Umbilical cord (tissue), 2 donors: Measurements from ENCODE around the gene NEMP1. TPM values are rescaled to one million over a fixed set of nuclear protein-coding genes. Genes with fewer than 3 reads are reported as not detected.
"Not testable (repeated sequence)": the region's sequence is repeated elsewhere in the genome, so short reads cannot be mapped to it uniquely, and the experiment has no call there.

Experiments used
- DNase-seq: peaks from one replicate; pipeline ENCODE4 v3.0.0-alpha.2; 2015; ENCODE audit warnings: low spot score
- total RNA-seq: library from RNA; depleted of rRNA; stranded (reverse); fragments of >200 nt; gene quantifications from one replicate; pipeline ENCODE4 v1.2.3, GENCODE V29; 2014; ENCODE audit warnings: low replicate concordance; ENCODE audit not compliant: insufficient read depth

The NEMP1 gene, protein sequence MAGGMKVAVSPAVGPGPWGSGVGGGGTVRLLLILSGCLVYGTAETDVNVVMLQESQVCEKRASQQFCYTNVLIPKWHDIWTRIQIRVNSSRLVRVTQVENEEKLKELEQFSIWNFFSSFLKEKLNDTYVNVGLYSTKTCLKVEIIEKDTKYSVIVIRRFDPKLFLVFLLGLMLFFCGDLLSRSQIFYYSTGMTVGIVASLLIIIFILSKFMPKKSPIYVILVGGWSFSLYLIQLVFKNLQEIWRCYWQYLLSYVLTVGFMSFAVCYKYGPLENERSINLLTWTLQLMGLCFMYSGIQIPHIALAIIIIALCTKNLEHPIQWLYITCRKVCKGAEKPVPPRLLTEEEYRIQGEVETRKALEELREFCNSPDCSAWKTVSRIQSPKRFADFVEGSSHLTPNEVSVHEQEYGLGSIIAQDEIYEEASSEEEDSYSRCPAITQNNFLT
- total RNA-seq: 7.5 TPM

DNA sequence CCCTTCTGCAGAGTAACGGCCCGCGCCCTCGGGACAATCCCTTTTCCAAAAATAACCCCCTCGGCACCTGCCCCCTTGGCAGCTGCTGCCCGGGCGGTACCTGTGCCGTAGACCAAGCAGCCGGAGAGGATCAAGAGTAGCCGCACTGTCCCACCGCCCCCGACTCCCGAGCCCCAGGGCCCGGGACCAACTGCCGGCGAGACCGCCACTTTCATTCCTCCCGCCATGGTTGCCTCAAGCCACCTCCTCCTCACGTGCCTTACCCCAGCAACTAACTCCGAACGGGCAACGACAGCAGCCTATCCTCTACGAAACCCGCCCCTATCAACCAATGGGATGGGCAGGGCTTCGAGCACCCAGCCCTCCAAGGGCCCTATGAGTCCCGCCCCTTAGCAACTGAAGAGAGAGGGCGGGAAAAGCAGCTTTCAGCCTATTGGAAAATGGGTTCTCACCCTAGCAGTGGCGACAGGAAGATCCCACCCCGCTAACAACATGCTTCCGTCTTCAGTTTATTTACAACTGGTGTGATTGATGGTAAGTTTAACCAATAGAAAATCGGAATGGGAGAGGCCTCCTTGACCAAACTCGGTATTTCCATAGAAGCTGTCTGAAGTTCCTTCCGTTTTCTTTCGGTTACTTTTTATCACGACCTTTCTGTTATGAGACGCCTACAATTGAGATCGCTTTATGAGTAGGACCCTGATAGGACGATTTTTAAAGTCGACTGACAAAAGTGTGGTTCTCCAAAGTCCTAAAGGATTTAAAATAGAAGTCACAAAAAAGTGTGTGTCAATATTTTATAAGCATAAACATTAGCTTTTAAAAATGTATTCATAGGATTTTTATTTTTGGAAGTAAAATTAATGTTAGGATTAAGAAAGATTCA is at the start of gene NEMP1:
TSS of gene NEMP1 (minus strand) at position 273 of the 886 bp plus-strand sequence. CDS start at position 227, 46 bp downstream.
- peak; percentile 100 for DNase-seq

DNA sequence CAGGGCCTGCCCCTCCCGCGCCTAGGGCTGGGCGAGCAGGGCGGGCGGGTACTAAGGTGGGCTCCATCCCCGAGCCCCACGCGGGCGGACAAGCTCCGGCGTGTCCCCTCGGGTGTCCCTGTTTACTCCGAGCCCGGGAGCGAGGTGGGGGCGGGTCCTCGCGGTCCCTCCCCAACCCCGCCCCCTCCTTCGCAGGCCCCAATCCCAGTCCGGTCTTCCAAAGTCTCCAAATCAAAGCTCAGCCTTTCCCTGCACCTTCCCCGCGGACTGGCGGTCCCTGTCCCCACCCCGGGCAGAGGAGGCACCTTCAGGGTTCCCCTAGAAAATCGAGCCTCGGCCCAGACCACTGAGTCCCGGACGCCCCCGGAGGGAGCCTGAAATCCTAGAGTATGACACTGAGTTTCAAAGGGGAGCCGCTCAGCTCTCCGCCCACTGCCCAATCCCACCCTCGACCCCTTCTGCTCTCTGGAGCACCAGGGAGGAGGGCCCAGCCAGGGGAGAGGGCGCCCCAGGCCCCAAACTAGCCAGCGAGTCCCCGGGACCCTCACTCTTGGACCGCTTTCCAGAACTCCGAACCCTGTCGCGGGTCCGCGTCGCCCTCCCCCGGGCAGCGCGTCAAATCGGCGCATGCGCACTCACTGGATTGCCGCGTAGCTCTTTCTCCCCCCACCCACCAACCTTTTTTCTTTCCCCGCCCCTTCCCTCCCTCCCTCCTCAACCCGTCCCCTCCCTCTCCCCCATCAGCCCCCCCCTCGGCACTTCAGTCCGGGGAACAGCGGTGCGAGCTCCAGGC is 49.3 kb upstream of the NEMP1 start, which contains the start of gene LRP1:
TSS of gene LRP1 (plus strand) at position 758 of the 793 bp plus-strand sequence. CDS start 482 bp downstream, outside the sequence.
- DNase-seq: peak; percentile 92

DNA sequence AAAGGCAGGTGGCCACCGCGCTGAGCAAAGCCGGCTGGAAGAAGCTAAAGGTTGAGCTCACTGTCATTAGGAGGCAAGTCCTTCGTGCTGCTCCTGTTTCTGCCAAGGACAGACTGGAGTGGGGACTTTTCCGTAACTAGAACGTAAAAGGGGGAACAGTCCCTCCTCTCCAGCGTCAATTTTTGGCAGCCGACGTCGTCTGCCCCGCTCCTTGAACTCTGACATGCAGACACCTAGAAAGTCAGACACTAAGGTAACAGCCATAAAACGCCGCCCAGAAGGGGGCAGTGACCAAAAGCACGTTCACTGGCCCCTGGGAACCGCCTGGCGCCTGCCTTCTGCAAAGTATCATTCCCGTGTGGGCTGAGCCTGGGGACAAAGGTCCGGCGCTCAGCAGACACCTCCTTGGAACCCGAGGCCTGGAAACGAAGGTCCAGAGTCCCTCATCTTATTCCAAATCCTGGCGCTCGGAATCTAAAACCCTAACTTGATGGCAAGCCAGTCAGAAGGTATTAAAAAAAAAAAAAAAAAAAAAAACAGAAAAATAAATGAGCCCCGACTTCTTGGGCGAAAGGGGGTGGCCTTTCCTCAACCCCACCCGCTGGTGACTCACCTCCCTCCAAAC is 48.6 kb upstream of the NEMP1 start:
- peak; percentile 58 for DNase-seq

DNA sequence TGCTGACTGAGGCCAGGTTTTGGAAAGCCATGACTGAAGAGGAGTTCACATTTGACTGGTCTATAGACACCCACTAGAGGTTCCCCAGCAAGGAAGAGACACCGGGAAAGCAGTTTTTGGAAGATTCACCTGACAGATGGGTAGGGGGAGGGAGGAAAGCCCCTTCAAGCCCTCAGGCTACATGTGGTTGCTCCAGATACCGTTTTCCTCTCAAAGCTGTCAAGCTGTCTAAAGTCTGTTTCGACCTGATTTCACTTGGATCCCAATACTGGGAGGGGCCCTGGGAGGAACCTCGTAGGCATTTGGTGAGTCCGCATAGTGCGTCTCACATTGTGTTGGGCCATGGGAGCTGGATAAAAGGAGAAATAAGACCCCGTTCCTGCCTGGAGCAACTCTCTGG is 48.0 kb upstream of the NEMP1 start:
- no peak for DNase-seq

DNA sequence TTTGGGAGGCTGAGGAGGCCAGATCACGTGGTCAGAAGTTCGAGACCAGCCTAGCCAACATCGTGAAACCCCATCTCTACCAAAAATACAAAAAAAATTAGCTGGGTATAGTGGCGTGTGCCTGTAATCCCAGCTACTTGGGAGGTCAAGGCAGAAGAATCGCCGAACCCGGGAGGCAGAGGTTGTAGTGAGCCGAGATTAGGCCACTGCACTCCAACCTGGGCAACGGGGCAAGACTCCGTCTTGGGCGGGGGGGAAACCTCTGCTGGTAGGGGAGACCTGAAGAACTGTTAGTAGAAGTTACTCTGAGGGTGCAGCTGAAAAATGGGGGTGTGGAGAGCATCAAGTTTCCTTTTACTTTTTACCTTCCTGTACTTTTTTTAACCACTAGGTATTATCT is 47.5 kb upstream of the NEMP1 start:
- DNase-seq: no peak

DNA sequence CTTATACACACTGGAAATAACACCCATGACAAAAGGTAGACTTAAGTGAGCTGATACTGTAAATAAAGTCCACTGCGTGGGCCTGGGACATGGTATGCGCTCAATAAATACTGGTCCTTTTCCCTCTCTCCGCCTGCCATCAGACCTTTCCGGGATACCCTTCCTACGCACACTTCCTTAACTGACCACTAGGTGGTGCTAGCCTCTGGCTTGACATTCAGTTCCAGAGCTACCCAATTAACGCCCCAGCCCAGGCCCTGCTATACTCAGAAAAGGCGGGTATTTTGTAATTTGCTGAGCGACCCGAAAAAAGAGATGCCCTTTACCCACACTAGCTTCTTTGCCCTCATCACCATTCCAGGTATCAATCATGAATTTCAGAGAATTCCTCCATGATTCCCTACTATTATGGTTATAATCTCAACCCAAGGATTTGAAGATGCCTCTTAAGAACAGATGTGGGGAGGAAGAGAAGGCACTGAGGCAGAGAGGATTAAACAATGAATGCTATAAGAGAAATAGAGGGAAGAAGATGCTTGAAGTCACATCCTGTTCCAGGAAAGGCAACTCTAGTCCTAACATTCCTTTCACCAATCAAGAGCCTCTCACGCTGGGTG is 45.8 kb upstream of the NEMP1 start:
- peak; percentile 85 for DNase-seq

DNA sequence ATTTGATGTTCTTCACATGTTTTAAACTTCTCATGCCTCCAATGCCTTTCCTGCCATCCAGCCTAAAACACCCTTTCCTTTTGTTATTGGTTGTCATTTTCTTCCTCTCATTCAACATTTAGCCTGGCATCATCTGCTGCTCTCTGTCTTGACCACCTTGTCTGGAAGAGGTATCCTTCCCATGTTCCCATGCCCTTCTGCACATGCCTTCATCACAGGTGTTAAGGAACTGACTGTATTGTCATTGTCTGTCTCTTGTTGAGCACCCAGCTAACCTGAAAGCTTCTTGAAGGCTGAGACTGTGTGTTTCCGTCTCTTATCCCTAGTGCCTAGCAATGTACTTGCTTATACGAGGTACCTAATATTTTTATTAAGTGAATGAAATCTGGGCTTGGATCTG is 45.2 kb upstream of the NEMP1 start:
- DNase-seq: no peak

DNA sequence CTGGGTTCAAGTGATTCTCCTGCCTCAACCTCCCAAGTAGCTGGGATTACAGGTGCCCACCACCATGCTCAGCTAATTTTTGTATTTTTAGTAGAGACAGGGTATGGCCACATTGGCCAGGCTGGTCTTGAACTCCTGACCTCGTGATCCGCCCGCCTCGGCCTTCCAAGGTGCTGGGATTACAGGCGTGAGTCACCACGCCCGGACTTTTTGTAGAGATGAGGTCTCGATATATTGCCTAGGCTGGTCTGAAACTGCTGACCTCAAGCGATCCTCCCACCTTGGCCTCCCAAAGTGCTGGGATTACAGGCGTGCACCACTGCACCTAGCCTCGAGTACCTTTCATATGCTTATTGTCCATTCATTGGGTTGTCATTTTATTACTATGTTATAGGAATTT is 42.1 kb upstream of the NEMP1 start:
- not testable (repeated sequence) for DNase-seq

DNA sequence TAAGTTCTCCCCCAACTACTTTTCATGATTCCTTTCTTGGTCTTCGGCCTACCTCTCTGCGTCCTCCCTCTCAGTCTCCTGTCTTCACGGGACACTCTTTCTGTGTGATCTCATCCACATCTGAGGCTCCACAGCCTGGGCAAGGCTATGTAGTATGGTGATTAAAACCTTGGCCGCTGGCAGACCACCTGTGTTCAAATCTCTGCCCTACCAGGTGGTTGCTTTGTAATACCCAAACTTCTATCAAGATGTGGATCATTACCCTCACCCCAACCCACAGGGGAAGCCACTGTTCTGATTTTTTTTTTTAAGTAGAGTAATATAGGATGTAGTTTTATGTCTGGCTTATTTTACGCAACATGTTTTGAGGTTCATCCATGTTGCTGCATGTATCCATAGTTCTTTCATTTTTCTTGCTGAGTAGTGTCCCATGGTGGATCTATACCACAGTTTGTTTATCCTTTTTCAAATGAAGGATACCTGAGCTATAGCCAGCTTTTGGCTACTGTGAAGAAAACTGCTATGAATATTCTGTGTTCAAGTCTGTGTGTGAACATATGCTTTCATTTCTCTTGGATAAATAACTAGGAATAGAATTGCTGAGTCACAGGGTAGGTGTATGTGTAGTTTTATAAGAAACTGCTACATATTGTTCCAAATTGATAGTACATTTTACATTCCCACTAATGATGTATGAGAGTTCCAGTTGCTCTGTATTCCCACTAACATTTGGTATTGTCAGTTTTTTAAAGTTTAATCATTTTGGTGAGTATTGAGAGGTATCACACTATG is 40.9 kb upstream of the NEMP1 start:
- DNase-seq: no peak

DNA sequence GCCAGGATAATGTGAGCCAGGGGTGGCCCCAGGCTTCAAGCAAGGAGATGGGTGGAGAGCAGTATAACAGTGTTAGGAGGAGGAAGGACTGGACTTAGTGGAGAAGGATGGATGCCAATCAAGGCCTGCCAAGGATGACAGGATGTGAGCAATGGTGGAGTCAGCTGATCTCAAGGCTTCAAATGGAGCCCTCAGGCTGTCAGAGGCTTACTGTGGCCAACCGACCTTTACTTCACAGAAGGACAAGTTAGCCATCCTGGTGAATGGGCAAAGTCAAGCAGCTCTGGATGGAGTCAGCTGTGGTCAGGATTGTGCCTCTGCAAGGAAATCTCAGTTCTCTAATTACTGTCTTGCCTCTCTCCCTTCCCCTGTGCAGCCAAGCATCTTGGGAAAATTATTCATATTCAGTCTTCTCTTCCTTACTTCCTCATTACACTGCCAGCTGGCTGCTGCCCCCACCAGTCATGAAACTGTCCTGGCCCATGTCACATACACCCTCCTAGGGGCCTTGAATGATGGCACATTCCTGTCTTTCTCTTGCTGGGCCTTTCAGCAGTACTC is 40.2 kb upstream of the NEMP1 start:
- no peak for DNase-seq

DNA sequence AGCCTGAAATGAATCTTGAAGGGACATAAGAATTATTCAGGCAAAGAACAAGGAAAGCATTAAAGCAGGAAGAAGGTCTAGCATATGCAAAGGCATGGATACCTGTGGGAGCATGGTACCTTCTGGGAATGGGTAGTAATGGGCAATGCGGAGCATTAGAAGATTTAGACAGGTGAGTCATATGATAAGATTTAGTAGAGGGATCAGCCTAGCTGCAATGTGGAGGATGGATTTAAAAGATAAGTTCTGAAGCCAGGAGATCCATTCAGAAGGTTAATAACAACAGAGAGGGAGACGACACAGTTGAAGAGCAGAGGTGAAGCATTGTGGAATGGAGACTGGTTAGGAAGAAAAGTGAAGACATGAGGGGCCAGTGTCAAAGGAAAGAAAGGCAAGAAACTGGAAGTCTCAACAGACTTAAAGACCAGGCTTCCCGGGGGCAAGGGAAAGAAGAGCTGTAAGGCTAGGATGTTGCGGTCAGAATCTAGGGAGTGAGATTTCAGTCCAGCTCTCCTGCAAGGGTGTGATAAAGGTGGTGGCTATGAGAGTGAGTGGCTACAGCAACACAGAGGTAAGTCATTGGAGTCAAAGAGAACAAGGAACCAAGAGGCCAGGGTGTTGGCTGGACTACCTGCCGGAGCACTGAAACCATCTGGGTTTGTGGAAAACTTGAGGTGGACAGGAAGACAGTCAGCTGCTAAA is 38.1 kb upstream of the NEMP1 start:
- DNase-seq: no peak

DNA sequence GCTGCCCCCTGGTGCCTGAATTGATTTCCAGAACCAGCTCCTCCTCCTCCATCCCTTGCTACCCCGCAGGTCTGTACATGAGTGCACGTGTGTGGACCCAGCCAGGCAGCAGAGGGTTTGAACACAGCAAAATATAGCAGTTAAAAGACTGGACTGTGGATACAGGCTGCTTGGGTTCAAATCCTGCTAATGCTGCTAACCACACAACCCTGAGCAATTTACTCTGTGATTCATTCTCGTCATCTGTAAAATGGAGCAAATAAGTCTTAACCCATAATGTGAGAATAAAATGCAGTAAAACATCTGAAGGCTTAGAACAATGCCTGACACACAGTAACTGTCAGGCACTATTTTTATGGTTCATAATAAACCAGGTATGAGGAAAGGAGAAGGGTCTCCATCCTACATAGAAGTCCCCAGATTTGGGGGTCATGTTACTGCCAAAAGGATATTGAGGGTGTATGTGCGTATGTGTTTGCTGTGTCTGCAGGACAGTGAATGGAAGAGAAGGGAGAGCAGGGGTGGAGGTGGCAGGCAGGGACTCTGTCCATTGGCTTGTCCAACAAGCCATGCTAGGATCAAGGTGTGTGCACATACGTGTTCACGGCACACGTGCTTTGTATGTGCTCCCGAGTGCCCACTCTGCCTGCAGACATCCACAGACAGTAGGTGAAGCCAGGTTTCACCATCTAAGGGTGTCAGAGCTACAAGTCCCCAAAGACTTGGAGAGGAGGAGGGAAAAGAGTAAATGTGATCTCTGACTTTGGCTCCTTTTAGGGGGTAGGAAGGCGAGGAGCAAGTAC is 34.1 kb upstream of the NEMP1 start:
- no peak for DNase-seq

DNA sequence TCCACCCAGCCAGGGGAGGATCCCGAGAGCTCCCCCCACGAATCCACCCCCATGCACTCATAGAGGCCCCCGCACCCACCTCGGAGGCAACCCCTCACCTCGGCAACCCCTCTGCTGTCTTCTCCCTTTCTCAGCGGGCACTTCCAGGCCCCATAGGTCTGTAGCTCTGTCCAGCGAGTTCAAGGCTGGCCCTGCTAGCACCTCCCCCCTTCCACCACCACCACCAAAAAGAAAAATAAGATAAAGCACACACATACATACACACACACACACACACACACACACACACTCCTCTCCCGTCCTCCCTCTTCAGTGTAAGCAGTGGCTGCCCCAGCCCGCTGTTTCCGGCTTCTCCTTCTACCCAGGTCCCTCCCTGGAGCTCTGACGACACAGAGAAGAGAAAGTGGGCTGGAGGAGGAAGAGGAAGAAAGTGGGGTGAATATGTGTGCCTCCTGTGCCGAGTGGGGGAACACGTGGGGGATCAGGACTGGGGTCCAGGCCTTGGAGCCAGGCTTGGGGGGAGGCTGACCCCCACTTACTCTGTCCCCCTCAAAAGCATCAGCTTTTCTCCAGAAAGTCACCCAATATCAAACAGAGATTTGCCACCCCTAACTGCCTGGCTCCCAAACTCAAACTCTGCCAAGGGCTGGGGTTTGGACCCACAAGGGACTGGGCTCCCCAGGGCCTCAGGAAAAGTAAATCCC is 32.6 kb upstream of the NEMP1 start, which contains the start of gene STAT6:
TSS of gene STAT6 (minus strand) at position 332 of the 704 bp plus-strand sequence. CDS start 3,084 bp downstream, outside the sequence.
- DNase-seq: peak; percentile 97

DNA sequence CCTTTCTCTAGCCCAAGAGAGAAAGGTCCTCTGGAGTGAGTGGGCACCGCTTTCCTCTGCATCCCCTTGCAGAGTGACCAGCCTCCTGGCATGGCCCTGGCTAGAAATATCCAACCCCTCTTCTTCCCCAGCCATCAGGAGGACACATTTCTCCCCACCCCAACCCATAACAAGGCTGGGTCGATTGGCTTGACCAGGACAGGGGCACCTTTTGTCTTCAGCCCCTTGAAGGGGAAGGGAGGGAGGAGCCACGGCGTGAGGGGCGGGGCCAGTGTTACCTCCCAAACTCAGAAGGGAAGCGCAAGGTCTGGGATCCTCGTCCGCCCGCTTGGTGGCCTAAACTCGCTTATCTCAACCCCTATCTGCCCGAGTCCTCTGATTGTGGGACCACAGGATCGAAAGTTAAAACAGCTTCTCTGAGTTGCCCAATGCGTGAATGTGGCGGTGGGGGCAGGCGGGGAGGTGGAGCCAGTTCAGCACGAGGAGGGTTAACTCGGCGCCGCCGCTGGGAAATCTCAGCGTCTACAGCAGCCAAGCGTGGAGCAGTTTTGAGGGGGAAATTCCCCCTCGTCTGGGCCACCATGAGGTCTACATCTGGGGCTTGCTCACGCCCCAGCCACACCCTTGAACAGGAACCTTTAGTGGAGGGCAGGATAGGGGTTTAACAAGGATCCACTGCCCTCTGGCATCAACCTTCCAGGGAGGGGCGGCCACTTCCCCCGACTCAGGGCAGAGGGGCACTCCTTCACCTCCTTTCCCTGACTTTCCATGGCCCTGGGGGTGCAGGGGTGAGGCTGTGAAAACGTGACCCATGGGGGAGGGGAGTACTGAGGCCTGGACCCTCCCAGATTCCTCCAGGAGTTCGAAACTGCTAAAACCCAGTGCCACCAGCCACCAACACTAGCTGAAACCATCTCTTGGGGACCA is 31.8 kb upstream of the NEMP1 start:
- DNase-seq: peak; percentile 71

DNA sequence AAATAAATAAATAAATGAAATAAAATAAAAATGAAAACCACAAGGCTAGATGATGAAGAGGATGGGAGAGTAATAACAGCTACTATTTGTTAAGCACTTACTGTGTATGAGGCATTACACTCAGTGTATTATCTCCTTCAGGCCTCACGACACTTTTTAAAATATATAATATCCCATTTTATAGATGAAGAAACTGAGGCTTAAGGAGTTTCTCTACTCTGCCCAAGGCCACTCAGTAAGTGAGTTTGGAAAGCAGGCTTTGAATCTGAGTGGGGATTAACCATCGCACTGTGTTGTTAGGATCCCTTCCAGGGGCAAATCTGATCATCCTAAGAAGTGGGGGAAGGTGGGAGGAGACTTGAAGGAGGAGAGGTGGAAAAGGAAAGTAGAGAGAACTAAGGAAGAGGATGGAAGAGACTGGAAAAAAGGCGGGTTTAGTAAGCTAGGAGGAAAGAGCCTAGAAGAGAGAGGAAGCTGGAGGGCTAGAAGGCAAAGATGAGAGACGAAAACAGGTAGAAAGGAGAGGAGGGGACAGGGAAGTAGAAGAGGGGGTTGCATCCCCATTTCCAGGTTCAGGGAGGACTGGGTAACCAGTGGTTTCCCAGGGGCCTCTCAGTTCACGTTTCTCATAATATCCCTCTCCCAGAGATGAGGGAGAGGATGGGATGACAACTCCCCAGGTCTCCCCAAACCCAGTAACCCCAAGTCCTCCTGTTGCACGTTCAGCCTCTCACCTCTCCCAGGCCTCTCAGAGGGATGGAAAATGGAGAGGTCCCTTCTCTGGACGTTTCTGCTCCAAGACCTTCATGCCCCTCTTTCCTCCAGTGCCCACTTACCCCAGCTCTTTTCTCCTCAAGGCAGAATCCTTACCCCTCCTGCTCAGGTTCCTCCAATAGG is 30.9 kb upstream of the NEMP1 start:
- DNase-seq: no peak
